Activated CD4-positive, alpha-beta T cell treated with anti-CD3 and anti-CD28 coated beads, Interleukin-2, Interleukin-4, amounts not matched to agents 100 ng/mL and 50 ng/mL, durations not matched to agents 16 hours and 8 hours (primary cell): ENCODE data around the gene ZNF764.
"Not testable (repeated sequence)": the region's sequence is repeated elsewhere in the genome, so short reads cannot be mapped to it uniquely, and the experiment has no call there.

ENCODE experiments used
- DNase-seq: peaks from one replicate; pipeline ENCODE4 v3.0.0-alpha.2; 2020; ENCODE audit warnings: low spot score

Gene ZNF764

DNA sequence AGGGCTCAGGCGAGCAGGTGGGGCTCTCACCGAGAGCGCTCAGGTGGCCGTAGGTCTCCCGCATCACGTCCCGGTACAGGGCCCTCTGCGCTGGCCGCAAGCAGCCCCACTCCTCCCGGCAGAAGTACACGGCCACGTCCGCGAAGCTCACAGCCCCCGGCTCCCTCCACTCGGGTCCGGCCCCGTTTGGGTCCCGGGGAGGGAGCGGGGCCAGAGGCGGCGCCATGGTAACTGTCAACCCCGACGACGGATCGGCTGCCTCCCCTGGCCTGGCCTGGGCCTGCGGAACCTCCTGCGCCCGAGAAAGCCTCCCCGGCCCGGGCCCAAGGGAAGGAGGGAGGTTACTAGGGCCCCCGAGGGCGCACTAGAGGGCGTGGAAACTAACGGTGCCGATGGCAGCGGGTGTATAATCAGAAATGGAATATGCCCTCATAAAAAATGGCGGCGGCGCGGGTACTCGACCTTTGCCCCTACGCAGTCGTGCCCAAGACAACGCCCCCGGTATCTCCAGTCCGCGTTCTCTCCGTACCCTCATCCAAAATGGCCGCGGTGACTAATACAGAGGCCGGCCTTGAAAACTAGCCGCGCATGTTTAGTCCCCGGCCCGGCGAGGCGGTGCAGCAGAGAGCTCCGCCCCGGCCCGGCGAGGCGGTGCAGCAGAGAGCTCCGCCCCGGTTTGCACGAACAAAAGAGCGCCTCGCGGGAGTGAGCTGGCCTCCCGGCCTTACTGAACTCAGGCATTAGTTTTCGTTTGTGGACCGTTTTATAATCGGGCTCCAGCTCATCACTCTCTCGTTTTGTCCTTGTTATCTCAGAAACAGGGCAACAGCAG is at the start of gene ZNF764:
TSS of gene ZNF764 (minus strand) at position 418 of the 832 bp plus-strand sequence. CDS start at position 226, 192 bp downstream.
- peak; percentile 99 for DNase-seq

DNA sequence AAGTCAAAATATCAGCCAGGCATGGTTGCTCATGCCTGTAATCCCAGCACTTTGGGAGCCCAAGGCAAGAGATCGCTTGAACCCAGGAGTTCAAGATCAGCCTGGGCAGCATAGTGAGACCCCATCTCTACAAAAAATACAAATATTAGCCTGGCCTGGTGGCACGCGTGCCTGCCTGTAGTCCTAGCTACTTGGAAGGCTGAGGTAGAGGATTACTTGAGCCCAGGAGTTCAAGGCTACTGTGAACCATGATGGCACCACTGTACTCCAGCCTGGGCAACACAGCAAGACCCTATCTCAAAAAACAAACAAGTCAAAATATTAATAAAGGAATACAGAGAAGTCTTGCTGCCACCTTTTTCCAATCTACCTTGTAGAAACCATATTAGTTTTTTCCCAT is 47.8 kb upstream of the ZNF764 start:
- DNase-seq: no peak

DNA sequence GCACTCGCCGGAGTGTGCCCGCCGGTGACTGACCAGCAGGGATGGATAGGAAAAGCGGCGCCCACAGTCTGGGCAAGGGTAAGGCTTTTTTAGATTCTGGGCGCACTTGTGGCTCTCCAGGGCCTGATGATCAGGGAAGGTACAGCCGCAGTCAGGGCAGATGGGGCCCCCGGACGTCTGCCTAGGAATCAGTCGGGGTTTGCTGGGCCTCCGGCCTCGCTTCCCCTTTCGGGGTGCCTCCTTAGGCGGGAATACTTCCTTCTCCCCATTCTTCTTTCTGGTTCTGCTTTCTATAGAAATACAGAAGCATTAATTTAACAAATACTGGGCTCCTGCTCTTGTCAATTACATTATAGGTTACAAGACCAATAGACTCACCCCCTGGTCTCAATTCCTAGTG is 47.0 kb upstream of the ZNF764 start:
- DNase-seq: no peak

DNA sequence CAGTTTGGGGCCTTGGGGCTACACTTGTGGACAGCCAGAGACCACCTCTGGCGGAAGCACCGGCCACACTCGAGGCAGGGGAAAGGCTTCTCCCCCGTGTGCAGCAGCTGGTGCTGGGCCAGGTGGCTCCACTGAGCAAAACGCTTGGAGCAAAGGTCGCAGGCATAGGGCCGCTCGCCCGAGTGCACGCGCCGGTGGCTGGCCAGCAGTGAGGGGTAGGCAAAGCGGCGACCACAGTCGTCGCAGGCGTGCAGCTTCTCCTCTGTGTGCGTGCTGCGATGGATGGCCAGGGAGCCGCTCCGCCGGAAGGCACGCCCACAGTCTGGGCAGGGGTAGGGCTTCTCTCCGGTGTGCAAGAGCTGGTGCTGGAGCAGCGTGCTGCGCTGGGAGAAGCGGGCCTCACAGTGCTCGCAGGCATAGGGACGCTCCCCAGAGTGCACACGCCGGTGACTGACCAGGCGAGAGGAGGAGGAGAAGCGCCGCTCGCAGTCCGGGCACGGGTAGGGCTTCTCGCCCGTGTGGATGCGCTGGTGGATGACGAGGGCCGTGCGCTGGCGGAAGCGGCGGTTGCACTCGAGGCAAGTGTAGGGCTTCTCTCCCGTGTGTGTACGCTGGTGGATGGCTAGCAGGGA is 46.3 kb upstream of the ZNF764 start:
- no peak for DNase-seq

DNA sequence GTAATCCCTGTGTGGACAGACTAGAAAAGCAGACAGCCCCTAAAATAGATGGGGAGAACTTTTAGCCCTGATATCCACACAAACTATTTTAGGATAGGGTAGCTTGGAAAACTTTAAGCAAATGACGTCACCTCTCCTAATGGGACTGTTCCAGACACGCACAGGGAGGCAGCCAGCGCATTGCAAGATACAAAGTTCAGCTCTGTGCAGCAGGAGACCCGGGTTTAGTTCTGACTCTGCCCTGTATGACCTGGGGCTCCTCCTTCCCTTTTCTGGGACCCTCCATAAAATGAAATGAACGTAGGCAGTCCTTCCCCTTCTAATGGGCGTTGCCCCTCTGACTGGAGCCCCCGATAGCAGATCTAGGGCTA is 45.8 kb upstream of the ZNF764 start:
- DNase-seq: no peak

DNA sequence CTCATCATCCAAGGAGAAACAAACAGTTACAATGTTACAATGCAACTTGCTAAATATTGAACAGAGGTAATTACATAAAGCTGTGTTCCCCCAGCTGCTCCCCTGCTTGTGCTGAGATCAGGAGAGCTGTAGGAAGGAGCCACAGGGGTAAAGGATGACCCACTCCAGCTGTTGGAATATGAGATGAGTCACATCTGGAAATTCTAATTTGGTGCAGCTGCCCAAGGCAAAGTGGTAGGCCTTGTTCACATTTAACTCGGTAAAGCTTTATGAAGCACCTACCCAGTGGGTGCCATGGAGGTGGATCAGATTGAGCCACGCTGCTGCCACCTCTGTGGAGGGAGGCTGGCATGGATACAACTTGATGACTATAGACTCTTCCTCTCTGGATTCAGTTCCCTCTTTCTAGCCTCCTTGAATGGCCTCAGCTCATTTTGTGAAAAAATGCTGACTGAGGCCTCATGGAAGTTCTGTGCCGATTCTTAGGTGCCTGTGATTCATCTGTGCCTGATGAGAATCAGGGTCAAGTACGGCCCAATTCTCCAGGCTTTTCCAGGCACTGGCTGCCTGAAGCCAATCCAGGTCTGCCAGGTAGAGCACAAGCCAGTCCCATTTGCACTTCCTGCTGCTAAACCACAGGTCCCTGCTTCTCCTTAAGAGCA is 44.6 kb upstream of the ZNF764 start:
- no peak for DNase-seq

DNA sequence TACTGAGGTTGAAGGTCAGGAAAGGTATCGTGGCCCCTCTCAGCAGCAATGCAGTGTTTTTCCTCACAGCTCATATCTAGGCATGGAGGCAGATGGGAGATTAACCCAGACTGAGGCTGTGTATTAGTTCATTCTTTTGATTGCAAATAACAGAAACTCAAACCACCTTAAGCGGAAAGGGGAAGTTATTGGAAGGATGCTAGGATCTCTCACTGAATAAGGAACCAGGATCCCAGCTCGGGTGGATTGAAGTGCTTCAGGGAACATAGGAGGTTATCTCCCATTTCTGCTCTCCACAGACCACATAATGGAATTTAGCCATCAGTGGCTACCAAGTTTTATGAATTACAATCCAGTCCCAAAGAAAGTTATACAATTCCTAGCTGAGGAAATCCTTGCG is 43.8 kb upstream of the ZNF764 start:
- DNase-seq: no peak

DNA sequence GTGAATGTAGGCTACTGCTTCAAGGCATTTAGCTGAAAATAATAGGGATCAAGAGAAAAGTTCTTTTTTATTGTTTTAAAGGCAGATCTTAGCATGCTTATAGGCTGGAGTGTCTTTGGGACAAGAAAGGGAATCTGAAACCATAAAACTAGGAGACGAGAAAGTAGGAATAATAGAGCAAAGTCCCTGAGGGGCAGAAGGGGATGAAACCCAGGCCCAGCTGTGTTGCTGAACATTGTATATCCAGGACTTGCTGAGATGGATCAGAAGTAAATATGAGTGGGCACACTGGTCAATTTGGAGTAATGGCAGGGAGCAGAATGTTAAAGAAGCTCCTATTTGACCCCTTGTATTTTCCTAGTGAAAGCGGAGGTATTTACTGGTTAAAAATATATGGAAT is 42.8 kb upstream of the ZNF764 start:
- DNase-seq: no peak

DNA sequence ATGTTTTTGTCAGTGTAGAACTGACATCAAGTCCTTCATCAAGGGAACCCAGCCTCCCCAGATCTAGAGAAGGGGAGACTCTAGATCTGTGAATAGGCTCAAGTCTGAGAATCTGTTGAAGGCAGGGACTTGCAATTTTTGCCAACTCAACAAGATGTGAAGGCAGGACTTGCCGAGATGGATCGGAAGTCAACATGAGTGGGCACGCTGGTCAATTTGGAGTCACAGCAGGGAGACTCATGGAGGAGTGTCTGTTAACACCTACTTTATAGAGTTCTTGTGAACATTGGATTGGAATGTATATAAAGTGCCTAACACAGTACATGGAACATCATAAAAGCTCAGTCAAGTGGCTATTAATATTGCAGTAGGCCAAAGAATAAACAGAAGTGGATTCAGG is 42.0 kb upstream of the ZNF764 start:
- DNase-seq: no peak

DNA sequence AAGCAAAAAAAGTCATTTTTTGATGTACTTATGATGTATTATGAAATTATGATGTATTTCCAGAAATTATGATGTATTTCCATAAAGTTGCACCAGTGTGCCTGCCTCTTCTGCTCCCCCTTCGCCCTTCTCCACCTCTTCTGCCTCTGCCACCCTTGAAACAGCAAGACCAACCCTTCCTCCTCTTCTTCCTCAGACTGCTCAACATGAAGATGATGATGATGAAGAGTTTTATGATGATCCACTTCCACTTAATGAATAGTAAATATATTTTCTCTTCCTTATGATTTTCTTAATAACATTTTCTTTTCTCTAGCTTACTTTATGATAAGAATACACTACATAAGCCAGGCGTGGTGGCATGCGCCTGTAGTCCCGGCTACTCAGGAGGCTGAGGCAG is 34.7 kb upstream of the ZNF764 start:
- no peak for DNase-seq

DNA sequence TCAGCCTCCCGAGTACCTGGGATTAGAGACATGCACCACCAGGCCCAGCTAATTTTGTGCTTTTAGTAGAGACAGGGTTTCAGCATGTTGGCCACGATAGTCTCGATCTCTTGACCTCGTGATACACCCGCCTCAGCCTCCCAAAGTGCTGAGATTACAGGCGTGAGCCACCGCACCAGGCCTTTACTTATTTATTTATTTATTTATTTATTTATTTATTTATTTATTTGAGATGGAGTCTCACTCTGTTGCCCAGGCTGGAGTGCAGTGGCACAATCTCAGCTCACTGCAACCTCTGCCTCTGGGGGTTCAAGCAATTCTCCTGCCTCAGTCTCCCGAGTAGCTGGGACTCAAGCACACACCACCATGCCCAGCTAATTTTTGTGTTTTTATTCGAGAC is 32.7 kb upstream of the ZNF764 start:
- DNase-seq: not testable (repeated sequence)

DNA sequence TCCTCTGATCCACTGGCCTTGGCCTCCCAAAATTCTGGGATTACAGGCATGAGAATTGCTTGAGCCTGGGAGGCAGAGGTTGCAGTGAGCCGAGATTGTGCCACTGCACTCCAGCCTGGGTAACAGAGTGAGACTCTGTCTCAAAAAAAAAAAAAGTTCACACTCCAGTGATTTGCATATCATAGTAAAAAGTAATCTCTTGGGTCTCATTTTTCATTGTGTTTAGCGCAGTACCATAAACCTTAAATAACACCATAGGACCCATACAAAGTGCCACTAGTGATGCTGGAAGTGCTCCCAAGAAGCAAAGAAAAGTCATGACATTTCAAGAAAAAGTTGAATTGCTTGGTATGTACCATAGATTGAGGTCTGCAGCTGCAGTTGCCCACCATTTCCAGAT is 31.4 kb upstream of the ZNF764 start:
- not testable (repeated sequence) for DNase-seq

DNA sequence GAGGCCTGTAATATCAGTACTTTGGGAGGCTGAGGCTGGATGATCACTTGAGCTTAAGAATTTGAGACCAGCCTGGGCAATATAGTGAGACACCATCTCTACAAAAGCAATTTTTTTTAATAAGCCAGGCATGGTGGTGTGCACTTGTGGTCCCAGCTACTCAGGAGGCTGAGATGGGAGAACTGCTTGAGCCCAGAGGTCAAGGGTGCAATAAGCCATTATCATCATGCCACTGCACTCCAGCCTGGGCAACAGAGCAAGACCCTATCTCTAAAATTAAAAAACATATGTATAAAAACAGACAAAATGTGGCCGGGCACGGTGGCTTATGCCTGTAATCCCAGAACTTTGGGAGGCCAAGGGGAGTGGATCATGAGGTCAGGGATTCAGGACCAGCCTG is 30.5 kb upstream of the ZNF764 start:
- no peak for DNase-seq

DNA sequence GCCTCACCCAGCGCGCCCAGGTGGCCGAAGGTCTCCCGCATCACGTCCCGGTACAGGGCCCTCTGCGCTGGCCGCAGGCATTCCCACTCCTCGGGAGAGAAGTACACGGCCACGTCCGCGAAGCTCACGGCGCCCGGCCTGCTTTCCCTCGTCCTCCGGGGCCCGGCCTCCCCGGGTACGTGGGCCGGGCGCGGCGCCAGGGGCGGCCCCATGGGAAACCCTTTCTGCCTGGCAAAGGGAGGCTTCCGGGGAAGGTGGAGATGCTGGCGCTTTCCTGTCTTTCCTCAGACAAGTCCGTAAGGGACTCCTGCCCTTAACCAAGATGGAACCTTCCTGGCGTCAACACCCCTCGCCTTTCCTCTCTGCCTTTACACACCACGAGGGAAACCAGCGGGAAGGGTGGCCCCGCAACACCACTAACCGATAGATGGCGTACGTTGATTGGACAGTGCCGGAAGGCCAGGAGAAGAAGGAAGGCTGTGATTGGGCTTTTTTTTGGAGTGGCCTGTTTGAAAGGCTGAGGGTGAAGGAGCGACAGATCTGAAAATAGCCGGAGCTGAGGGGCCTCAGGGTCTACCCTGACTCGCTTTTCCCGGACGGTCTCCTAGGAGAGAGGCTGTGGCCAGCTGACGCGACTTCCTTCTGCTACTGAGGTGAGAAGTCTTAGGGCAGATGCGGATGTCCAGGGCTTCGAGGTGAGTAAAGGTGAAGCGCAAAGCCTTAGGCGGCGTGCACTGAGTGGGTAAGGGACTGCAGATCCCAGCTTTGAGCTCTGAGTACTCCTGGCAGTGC is 27.4 kb upstream of the ZNF764 start, which contains the start of gene ZNF785:
TSS of gene ZNF785 (minus strand) at position 298 of the 792 bp plus-strand sequence. CDS start at position 212, 86 bp downstream.
- peak; percentile 98 for DNase-seq

DNA sequence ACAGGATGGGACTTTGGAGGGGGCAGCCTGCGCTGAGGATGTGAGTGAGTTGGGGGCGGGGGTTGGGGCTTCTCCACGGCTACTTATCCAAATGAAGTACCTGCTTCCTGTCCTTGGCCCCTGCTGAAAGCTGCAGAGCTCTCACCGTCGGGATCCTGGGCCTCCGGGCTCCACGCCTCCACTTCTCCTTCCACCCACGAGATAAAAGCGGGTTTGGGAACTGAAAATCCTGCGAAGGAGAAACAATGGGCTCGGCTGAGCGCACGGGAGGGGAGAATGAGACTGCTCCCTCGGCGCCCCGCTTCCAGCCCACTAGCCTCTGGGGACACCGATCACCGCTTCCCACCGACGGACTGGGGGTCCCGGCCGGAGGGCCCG is 26.8 kb upstream of the ZNF764 start:
- DNase-seq: no peak

DNA sequence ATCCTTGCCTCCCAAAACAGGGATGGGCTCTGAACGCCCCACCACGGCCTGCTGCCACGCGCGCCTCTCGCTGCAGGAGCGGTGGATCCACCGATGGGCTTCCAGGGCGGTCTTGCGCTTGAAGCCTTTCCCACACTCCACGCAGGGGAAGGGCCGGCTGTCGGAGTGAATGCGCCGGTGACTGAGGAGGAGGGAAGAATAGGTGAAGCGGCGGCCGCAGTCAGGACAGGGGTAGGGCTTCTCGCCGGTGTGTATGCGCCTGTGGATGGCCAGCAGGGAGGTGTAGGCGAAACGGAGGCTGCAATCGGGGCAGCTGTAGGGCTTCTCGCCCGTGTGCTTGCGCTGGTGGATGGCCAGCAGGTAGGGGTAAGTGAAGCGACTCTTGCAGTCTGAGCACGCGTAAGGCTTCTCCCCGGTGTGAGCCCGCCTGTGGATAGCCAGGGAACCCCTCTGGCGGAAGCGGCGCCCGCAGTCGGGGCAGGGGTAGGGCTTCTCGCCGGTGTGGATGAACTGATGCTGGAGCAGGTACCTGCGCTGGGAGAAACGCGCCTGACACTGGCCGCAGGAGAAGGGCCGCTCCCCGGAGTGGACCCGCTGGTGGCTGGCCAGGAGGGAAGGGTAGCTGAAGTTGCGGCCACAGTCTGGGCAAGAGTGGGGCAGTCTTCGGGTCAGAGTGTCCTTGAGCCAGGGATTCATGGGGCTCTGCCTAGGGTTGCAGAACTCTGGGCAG is 24.6 kb upstream of the ZNF764 start:
- DNase-seq: no peak

DNA sequence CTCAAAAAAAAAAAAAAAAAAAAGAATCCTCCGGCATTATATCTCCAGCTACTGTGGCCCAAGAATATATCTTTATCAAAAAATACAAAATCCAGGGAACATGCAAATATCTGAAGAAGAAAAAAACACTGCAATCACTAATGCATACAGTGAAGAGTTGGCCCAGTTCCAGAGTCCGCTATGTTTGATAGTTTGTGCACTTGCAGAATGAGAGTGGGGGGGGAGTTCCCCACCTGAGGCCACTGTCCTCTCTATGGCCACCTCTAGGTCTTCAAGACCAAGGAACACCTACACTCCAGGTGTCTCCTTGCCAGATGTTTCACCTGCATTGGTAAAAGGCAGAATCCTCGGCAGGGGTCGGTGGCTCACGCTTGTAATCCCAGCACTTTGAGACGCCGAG is 23.3 kb upstream of the ZNF764 start:
- no peak for DNase-seq

DNA sequence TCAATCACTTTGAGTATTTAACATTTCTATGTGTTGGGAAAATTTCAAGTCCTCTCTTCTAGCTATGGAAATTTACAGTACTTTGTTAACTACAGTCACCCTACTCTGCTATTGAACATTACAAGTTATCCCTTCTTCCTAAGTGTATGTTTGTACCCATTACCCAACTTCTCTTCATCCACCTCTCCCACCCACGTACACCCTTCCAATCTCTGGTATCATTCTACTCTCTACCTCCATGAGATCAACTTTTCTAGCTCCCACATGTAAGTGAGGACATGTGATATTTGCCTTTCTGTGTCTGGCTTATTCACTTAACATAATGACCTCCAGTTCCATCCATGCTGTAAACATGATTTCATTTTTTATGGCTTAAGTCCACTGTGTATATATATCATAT is 16.5 kb upstream of the ZNF764 start:
- DNase-seq: no peak

DNA sequence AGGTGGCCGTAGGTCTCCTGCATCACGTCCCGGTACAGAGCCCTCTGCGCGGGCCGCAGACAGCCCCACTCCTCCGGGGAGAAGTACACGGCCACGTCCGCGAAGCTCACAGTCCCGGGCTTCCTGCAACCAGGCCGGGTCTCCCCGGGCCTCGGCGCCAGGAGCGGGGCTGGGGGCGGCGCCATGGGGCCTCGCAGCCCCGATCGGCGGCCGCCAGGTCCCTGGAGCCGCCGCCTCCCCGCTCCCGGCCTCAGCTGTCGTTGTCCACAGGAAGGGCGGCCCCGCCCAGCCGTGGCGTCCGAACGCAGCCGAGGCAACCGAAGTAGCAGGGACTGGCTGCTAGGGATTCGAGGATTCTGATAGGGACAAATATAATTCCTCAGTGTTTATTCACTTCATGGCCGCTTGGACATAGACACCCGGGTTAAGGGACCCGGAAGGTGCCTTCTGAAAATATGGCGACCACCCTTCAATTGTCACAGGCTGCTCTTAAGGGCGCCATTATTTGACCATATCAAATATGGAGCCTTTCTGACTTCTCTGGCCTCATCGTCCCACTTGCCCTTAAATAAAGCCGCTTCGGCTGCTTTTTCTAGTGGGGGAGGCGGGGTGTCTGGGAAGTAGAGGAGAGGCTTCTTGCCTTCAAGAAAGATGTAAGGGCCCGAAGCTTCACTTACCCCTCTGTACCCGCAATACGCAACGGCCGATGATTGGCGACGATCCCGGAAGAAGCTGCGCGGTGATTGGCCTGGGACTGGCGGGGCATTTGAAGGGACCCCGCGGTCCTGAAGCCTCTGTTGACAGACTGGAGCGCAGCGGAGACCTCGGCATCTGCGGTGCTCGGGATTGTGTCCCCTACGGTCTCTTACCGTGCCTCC is 13.5 kb upstream of the ZNF764 start, which contains the start of gene ZNF688:
TSS of gene ZNF688 (minus strand) at position 270 of the 878 bp plus-strand sequence. CDS start at position 185, 85 bp downstream.
- DNase-seq: peak; percentile 96

DNA sequence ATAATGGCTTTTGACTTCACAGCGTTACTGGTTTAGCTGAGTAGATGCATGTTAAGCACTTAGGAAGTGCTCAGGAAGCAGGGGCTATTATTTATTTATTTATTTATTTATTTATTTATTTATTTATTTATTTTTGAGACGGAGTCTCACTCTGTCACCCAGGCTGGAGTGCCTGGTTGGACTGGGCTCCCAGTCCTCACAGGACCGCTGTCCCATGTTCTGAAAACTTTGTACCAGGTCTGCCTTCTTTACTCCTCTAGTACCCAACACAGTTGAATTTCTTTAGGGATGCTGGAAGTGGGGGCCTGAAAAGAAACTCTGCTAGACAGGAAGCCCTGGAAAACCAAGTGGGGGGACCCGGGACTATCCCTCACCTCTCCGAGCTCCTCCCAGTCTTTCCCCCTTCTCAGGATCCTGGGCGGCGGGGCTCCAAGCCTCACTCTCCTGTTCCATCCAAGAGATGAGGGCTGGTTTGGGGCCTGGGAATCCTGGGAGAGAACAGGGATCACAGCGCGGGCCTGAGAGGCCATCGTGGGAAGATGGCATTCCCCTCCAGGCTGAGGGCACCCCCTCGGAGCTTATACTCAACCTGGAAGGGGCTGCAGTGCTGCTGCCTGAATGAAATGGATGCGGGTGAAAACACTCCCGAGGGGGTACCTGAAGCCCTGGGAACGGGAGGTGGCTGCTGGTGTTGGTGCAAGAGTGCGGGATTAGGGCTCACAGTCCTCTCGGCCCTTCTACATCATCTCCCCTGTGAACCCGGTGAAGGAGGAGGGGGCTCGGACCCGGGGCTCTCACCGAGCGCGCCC is 12.7 kb upstream of the ZNF764 start:
- DNase-seq: no peak
